ENCODE data around the gene NUSAP1.
"Not testable (repeated sequence)": the region's sequence is repeated elsewhere in the genome, so short reads cannot be mapped to it uniquely, and the experiment has no call there.

Gene NUSAP1

GRCh38 chr15:41288464-41288863 lies 44.2 kb upstream of the NUSAP1 start:
- TF ChIP-seq, protein P1, sequence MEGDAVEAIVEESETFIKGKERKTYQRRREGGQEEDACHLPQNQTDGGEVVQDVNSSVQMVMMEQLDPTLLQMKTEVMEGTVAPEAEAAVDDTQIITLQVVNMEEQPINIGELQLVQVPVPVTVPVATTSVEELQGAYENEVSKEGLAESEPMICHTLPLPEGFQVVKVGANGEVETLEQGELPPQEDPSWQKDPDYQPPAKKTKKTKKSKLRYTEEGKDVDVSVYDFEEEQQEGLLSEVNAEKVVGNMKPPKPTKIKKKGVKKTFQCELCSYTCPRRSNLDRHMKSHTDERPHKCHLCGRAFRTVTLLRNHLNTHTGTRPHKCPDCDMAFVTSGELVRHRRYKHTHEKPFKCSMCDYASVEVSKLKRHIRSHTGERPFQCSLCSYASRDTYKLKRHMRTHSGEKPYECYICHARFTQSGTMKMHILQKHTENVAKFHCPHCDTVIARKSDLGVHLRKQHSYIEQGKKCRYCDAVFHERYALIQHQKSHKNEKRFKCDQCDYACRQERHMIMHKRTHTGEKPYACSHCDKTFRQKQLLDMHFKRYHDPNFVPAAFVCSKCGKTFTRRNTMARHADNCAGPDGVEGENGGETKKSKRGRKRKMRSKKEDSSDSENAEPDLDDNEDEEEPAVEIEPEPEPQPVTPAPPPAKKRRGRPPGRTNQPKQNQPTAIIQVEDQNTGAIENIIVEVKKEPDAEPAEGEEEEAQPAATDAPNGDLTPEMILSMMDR (conservative IDR thresholded peaks at IDR 0.05) = no peak
- no peak overlapping the region for H3K27ac ChIP-seq

GRCh38 chr15:41289953-41290352 lies 42.7 kb upstream of the NUSAP1 start:
- TF ChIP-seq, protein P1 (conservative IDR thresholded peaks at IDR 0.05) = no peak
- H3K27ac ChIP-seq = no peak overlapping the region

- TF ChIP-seq, protein P1 (conservative IDR thresholded peaks at IDR 0.05) = no peak
- H3K27ac ChIP-seq = no peak overlapping the region
Measured at GRCh38 chr15:41291065-41291631, 41.5 kb upstream of the NUSAP1 start.

DNA sequence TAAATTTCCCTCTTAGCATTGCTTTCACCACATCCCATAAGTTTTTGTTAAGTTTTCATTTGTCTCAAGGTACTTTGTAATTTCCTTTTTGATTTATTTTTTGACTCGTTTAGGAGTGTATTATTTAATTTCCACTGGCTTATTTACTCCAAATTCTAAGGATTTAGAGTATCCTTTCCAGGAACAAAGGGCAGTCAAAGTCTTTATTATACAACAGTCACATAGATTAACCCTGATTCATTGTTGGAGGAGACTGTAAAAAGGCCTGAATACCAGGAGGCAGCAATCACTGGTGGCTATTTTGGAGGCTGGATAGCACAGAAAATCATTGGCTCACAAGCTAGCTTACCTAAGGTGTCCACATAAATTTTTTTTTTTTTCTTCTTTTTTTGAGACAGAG lies 40.2 kb upstream of the NUSAP1 start:
- TF ChIP-seq, protein P1 (conservative IDR thresholded peaks at IDR 0.05) = no peak
- H3K27ac ChIP-seq = no peak overlapping the region

GRCh38 chr15:41301139-41301538 lies 31.5 kb upstream of the NUSAP1 start:
- not testable (repeated sequence) for H3K27ac ChIP-seq

DNA sequence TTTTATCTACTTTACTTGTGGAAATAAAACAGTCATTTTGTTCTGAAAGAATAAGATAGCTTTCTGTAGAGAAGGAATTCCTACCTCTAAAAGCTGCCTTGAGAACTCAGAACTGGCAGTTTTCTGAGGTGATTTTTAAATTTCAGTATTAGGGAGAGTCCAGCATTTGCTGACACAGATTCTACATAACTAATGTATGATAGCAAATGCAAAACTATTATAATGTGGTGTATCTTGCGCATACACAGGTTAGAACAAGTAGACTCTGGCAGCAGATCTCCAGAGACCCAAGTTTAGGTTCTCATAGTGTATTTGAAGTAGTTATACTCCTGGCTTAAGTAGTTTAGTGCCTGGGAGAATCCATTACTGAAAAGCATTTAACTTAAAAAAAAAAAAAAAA lies 31.1 kb upstream of the NUSAP1 start:
- H3K27ac ChIP-seq = no peak overlapping the region

GRCh38 chr15:41304149-41304770 lies 28.4 kb upstream of the NUSAP1 start:
- no peak overlapping the region for H3K27ac ChIP-seq
- TF ChIP-seq, protein P1 (conservative IDR thresholded peaks at IDR 0.05) = no peak

More for the DNA sequence above, 31.1 kb upstream of the NUSAP1 start:
- TF ChIP-seq, protein P1 (conservative IDR thresholded peaks at IDR 0.05) = no peak

- TF ChIP-seq, protein P1 (conservative IDR thresholded peaks at IDR 0.05) = no peak
- no peak overlapping the region for H3K27ac ChIP-seq
Measured at GRCh38 chr15:41307679-41308078, 25.0 kb upstream of the NUSAP1 start.
